DMS79 treated with DMSO at 0.1 percent for 48 hours (cell line): ENCODE data around the gene DDX59.
A peak's percentile ranks its signal among the peaks of the same experiment; 100 is the strongest.

Source experiments
- DNase-seq: peaks from one replicate; lab custom pipeline; 2025; lab: John Stamatoyannopoulos, UW

DDX59 gene

GRCh38 chr1:200669314-200670241 is at the start of gene DDX59:
Gene DDX59, minus strand, starts transcription at chr1:200669907. Its CDS starts 3,167 bp downstream, at chr1:200666740.
- peak; percentile 86 for DNase-seq

GRCh38 chr1:200714504-200715187 is 44.9 kb upstream of the DDX59 start:
- no peak for DNase-seq

- DNase-seq = no peak
Measured at GRCh38 chr1:200710166-200710565, 40.5 kb upstream of the DDX59 start.

GRCh38 chr1:200708769-200709168 is 39.1 kb upstream of the DDX59 start:
- DNase-seq = no peak

- no peak for DNase-seq
Measured at GRCh38 chr1:200708161-200708560, 38.5 kb upstream of the DDX59 start.

- DNase-seq = no peak
Measured at GRCh38 chr1:200707116-200707515, 37.4 kb upstream of the DDX59 start.

GRCh38 chr1:200706111-200706814 is 36.6 kb upstream of the DDX59 start:
- DNase-seq = no peak

- DNase-seq = no peak
Measured at GRCh38 chr1:200704986-200705500, 35.3 kb upstream of the DDX59 start.

GRCh38 chr1:200699871-200700270 is 30.2 kb upstream of the DDX59 start:
- no peak for DNase-seq

GRCh38 chr1:200694738-200695137 is 25.0 kb upstream of the DDX59 start:
- no peak for DNase-seq

- DNase-seq = no peak
Measured at GRCh38 chr1:200693327-200693726, 23.6 kb upstream of the DDX59 start.

GRCh38 chr1:200692316-200692715 is 22.6 kb upstream of the DDX59 start:
- DNase-seq = no peak

GRCh38 chr1:200686620-200687019 is 16.9 kb upstream of the DDX59 start:
- no peak for DNase-seq

- no peak for DNase-seq
Measured at GRCh38 chr1:200684015-200684414, 14.3 kb upstream of the DDX59 start.

- no peak for DNase-seq
Measured at GRCh38 chr1:200683298-200683697, 13.6 kb upstream of the DDX59 start.

- DNase-seq = peak; percentile 92
Measured at GRCh38 chr1:200681231-200681630, 11.5 kb upstream of the DDX59 start.

- DNase-seq = no peak
Measured at GRCh38 chr1:200676829-200677228, 7.1 kb upstream of the DDX59 start.

- DNase-seq = no peak
Measured at GRCh38 chr1:200675588-200675852, 5.8 kb upstream of the DDX59 start.

- DNase-seq = no peak
Measured at GRCh38 chr1:200674838-200675587, 5.3 kb upstream of the DDX59 start.

GRCh38 chr1:200673952-200674823 is 4.5 kb upstream of the DDX59 start:
- DNase-seq = peak; percentile 50

GRCh38 chr1:200671235-200671786 is 1.6 kb upstream of the DDX59 start:
- no peak for DNase-seq
